UCSD-AML1 (cell line): Measurements from ENCODE around the gene SLC38A10.
A peak's percentile ranks its signal among the peaks of the same experiment; 100 is the strongest.
"Not testable (repeated sequence)": the region's sequence is repeated elsewhere in the genome, so short reads cannot be mapped to it uniquely, and the experiment has no call there.

Experiments used
- DNase-seq: peaks from one replicate; lab custom pipeline; 2025; ENCODE audit not compliant: unreplicated experiment; lab: John Stamatoyannopoulos, UW

The SLC38A10 gene

GRCh38 chr17:81313776-81314397, 18.8 kb upstream of the SLC38A10 start:
- DNase-seq = no peak

GRCh38 chr17:81312624-81313325, 17.7 kb upstream of the SLC38A10 start:
- no peak for DNase-seq

DNA sequence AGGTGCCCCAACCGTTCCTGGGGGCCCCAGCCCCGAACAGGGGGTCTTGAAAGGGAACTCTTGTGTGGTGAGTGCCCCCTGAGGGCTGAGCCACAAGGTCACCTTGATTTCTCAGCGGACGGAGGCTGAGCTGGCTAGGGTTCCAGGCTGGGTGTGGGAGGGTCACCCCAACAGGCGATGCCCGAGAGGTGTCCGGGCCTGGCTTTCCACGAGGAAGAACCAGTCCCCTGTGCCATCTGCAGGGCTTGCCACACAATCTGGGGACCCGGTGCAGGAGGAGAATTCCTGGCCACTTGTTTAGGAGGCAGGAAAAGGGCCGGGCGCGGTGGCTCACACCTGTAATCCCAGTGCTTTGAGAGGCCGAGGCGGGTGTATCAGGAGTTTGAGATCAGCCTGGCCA, 16.8 kb upstream of the SLC38A10 start:
- no peak for DNase-seq

- no peak for DNase-seq
Measured at GRCh38 chr17:81310949-81311550, 15.9 kb upstream of the SLC38A10 start.

- DNase-seq = no peak
Measured at GRCh38 chr17:81309859-81310839, 15.0 kb upstream of the SLC38A10 start.

DNA sequence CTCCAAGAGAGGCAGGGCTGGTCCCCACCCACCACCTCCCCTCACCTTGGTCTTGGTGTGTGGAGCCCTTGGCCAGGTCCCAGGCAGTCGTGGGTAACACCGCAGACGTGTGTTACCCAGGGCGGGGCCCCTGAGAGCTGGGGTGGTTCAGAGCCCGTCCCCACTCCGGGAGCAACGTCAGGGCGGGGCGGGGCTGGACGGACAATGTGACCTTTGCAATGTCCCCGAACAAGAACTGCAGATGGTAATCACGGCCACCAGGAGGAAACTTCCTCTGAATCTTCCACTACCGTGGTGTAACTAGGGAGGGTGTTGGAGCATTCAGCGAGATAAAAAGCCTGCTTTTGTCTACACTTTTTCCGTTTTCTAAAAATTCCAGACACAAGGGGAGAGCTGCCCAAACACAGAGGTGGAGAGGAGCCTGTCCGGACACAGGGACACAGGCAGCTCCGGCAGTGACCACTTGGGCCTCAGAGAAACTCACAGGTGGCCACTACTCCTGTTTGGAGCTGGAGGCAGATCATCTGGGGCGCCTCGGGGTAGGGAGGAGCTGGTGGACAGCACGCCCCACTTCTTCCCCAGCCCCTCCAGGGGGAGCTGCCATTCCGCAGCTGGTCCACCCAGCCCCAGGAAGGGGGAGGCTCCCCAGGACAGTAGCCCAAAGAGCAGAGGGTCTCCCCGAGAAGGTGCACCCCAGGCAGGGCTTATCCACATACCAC, 14.2 kb upstream of the SLC38A10 start:
- peak; percentile 54 for DNase-seq

DNA sequence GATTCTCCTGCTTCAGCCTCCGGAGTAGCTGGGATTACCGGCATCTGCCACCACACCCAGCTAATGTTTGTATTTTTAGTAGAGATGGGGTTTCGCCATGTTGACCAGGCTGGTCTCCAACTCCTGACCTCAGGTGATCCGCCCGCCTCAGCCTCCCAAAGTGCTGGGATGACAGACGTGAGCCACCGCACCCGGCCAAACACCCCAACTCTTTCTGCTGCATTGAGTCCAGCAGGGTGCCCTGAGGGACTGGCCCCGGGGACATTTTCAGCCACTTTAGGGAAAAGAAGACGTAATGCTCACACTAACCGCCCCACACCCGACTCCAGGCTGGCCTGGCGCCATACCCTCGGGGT, 13.7 kb upstream of the SLC38A10 start:
- not testable (repeated sequence) for DNase-seq

DNA sequence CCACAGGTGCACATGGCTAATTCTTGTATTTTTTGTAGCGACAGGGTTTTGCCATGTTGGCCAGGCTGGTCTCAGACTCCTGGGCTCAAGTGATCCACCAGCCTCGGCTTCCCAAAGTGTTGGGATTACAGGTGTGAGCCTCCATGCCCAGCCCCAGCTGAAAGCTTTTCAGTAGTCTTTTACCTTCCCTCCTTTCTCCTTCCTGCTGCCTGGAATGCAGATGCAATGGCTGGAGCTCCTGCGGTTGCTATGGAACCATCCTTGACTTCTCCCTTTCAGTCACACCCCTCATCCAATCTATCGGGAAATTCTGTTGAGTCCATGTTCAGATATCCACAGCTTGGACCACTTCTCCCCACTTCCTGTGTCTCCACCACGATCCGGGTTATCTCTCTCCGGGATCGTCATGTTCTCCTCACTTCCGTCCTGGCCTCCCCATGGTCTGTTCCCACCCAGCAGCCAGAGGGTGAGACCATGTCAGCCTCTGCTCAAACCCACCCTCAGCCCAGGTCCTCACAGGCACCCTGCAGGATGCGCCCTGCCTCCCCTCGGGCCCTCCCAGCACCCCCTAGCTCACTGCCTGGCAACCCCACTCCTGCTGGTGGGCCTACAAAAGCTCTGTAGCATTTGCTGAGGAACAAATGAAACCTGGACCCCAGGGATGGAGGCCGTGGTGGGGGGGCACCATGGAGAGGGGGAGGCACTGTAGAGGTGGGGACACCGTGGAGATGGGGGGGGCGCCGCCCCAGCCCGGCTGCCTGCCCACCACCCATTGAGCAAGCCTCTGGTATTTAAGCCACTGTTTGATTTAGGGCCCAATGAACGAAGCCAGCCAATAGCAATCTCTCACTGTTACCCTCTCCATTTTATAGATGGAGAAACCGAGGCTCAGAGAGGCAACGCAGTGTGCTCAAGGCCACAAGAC, 12.8 kb upstream of the SLC38A10 start:
- no peak for DNase-seq

GRCh38 chr17:81306898-81307510, 11.9 kb upstream of the SLC38A10 start:
- no peak for DNase-seq

- no peak for DNase-seq
Measured at GRCh38 chr17:81306491-81306890, 11.4 kb upstream of the SLC38A10 start.

DNA sequence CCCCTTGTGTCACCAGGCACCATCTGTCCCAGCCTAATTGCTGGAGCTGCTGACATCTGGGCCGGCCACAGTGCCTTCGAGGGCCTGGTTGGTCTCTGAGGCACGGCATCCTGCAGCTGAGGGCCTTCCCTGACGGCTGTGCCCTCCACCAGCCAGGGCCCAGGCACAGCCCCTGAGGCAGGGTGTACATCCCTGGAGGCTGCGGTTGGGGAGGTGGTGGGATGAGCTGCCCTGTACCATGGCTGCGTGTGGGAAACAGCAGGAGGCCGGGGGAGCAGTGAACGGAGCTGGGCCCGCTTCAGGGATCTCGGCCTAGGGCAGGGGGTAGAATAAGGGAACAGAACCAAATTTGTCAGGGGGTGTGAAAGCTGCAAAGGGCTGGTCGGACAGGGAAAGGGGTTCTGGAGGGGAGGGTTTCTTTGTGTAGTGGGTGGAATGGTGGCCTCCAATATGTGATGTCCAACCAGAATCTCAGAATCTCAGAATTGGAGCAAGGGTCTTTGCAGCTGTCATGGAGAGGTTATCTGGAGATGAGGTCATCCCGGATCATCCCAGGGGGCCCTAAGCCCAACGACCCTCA, 10.0 kb upstream of the SLC38A10 start:
- DNase-seq = no peak

DNA sequence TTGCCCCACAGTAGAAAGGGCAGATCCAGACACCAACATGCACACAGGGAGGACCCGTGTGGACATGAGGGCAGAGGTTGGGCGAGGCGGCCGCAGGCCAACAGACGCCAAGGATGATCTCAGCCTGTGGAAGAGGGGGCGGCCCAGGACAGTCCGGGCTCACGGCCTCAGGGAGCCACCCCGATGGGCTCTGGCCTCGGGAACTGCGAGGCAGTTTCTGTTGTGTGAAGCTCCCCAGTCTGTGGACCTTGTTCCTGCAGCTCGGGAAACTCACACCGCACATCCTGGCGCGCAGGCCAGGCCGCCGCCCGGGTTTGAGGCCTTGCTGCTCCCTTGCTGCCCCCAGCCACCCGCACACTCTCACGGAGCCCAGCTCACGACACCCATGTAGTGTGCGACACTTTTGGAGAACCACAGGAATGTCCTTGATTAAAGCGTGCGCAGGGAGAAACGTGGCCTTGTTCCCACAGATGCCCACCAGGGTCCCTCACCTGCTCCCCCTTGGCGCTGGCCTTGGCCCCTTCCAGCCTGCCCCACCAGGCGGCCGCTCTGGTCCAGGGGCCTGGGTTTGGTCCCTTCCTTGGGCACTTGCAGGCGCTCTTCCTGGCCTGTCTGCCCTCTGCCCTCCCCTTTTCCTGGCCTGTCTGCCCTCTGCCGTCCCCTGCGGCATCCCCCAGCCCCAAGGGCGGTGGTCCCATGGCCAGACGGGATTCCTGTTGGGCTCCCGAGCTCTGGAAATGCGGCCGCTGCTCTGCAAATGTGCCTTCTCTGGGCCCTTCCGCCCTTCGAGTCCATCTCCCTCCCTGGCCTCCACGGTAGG, 9.3 kb upstream of the SLC38A10 start:
- DNase-seq = no peak

DNA sequence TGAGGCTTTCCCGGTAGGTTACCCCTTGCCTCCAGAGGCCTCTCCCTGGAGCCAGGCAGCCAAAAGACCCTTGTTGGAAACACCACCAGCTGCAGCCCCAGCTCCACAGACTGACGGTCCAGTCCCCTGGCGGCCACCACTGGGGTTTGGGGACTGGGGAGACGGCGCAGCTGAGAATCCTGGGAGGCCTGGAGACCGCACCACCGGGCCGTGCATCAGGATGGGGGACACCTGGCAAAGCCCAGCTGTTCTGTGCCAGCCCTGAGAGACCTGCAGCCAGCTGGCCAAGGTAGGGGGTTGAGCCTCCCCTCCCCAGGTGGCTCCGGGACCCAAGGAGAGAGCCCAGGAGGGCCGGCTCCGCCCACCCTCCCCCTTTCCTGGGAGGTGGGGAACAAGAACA, 8.3 kb upstream of the SLC38A10 start:
- DNase-seq = no peak

DNA sequence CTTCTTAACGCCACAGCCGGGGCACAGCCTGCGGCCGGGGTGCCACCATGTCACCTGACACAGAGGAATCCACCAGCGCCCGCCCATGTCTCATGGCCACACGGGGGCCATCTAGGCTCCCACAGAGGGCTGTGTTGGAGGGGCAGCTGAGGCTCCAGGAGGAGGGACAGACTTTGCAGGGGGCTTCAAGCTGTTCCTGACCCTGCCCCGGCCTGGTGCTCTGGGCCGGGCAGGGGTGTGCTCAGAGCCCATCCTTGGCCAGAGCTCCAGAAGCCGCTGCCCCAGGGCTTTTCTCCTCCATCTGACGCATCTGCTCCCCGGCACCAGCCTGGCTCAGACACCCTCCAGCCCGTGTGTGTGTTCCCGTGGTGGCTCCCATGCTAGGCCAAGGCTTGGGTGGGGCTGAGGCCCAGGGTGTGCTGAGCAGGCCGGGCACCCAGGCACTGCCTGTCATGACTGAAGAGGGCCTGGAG, 7.8 kb upstream of the SLC38A10 start:
- no peak for DNase-seq

DNA sequence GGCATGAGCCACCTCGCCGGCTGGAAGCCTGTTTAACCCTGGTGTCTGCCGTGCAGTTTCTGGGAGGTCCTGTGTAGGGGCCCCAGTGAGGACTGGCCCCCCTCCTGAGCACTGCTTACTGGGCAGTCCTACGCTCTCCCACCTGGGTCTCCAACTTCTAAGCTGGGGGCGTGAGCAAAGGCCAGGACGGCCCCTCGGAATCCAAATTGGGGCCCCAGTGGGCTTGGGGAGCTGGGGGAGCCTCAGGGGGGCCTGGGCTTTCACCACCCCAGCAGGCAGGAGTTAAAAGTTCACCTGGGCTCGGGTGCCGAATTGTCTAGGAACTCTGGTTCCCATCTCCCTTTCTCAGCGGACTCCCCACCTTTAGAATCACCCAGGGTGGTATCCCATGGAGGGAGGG, 7.2 kb upstream of the SLC38A10 start:
- DNase-seq = no peak

- DNase-seq = no peak
Measured at GRCh38 chr17:81301195-81302144, 6.4 kb upstream of the SLC38A10 start.
